GM10266 (cell line): Measurements from ENCODE around the gene PASD1.

Experiments
- DNase-seq: peaks from one replicate; pipeline ENCODE4 v3.0.0; 2012; ENCODE audit errors: extremely low spot score
- TF ChIP-seq, protein P1 (sequence below): IDR thresholded peaks from 2 replicates; pipeline ENCODE4 v1.5.1; 2012; ENCODE audit warnings: mild to moderate bottlenecking, low read depth; ENCODE audit not compliant: control insufficient read depth, insufficient read depth; ENCODE audit errors: missing control alignments

Gene PASD1

DNA sequence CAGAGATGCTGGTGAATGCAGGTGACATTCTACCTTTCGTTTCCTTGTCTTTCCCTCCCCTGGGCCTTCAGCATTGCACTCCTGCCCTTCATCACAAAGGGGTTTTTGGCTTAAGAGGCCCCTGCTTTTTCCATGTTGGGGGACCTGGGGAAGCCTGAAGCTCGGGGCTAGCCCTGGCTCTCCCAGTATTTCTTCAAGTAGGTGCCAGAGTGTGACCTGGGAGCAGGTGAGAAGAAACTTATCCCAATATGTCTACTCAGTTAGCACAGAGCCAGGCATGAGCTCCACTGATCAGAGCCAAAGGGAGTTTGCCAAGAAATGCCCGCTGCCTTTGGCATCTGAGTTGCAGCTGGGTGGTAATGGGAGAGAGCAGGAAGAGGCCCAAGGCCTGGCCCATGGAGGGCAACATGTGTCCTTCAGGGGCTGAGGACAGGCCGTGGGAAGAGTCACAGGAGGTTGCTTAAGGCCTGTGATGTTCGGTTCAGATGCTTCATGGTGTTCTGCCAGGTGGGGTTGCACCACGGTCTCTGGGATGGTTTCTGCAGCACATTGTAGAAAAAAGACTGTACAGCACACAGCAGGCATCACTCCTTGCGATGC lies 139.4 kb downstream of the PASD1 start:
- no peak for DNase-seq
- TF ChIP-seq, protein P1, sequence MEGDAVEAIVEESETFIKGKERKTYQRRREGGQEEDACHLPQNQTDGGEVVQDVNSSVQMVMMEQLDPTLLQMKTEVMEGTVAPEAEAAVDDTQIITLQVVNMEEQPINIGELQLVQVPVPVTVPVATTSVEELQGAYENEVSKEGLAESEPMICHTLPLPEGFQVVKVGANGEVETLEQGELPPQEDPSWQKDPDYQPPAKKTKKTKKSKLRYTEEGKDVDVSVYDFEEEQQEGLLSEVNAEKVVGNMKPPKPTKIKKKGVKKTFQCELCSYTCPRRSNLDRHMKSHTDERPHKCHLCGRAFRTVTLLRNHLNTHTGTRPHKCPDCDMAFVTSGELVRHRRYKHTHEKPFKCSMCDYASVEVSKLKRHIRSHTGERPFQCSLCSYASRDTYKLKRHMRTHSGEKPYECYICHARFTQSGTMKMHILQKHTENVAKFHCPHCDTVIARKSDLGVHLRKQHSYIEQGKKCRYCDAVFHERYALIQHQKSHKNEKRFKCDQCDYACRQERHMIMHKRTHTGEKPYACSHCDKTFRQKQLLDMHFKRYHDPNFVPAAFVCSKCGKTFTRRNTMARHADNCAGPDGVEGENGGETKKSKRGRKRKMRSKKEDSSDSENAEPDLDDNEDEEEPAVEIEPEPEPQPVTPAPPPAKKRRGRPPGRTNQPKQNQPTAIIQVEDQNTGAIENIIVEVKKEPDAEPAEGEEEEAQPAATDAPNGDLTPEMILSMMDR, result no peak

DNA sequence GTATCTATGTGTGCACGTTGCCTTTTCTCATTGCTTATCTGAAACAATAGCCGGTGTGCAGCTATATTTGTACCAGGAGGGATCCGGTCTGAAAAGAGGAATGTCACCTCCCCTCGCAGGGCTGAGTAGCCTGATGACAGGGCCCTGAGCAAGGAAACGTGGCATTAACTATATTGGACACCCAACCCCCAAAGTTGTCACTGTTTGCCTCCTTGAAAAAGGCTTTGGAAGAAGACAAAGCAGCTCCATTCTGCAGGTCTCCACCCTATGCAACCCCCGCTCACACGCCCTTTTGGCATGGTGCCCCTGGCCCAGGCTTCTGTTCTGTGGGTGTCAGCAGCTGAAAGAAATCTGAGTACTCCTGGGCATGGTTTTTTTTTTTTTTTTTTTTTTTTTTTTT lies 140.0 kb downstream of the PASD1 start:
- TF ChIP-seq, protein P1, result no peak
- no peak for DNase-seq

DNA sequence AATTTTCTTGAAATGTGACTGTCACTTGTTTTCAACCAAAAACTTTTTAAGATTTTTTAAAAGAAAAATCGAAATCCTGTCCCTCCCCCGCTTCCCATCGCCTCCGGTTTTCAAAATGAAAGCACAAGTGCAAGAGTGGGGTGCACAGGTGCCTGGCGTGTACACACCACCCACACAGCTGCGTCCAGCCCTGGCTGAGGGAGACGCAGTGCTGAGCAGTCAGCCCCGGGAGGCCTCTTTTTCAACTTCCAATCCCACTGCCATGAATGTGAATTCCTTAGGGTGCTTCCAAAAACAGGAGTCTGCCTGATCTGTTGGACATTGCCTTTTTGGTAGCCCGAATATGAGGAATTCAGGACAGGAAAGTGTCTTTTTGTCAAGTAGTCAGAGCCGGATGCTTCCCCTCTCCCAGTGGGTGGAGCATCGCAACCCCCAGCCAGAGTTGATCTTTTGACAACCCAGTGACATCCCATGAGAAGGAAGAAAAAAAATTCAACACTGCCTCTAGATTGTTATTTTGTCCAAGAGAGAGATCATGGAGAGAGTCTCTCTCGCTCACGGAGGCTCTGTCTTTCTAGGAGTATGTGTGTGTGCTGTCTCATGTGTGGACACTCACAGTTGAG lies 140.7 kb downstream of the PASD1 start:
- no peak for DNase-seq
- TF ChIP-seq, protein P1, result no peak

DNA sequence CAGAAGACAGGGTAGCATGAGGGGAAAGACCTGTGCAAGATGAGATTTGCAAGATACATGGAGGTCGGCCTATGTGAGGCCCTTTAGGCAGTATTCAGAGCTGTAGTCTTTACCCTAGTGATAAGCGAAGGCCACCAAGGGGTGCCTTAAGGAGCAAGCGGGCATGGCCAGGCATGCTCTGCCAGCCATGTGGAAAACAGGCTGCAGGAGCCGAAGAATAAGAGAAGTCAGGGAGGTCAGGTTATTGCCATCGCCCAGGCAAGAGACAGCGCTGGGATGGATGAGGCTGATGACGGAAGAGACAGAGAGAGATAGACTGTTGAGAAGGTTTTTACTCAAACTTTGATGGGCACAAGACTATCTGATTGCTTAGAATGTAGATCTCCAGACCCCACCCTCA lies 145.3 kb downstream of the PASD1 start:
- DNase-seq, result no peak
- TF ChIP-seq, protein P1, result no peak

DNA sequence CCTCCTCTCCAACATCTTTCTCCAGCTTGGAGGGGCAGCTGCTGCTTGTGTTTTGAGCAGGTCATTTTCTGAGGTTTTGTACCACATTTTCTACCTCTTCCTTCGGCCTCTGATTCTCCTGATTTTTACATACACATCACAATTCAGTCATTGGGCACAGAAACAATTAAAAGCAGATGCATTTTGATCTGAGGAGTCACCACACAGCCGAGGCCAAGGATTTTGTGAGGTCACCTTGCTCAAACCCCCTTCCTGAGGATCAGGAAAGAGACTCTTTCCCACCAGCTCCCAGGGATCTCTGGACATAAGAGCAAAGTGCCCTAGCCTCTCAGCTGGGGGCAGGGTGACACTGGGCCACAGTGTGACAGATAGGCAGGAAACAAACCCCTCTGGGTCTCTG lies 147.0 kb downstream of the PASD1 start:
- no peak for DNase-seq
- TF ChIP-seq, protein P1, result no peak

DNA sequence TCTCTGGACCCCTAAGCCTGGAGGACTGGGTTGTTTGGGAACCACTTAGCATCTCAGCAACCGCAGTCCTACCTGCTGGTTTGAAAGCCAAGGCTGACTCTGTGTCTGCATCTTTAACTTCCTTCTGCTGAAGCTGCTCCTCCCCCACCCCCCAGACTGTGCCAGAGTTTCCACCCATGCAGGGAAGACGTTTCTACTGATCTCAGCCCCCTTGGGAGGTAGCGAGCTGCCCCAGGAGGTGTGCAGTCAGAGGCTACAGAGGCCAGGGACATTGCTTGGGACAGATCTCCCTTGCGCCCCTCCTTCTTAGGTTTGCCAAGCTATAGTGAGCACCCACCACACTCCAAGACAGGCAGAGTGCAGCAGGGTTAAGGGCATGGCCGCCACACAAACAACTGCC lies 147.7 kb downstream of the PASD1 start:
- DNase-seq, result no peak
- TF ChIP-seq, protein P1, result no peak

DNA sequence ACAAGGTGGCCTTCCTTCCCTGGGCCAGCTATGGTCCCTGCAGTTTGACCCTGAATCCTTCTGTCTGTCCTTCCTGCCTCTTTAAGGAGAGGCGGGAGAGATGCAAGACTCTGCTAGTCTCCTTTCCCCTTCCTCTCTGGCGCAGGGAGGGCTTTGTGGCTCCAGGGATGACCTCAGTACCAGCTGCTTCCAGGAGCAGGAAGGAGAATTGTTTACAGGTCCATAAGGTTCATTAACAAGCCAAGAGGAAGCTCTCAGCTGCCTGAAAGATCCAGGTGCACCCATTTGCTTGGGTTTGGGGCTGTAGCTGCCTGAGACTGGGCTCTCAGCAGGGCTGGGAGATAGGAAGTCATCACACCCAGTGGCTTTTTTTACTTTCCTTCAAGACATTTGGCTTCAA lies 148.3 kb downstream of the PASD1 start:
- TF ChIP-seq, protein P1, result no peak
- no peak for DNase-seq
